Subcutaneous abdominal adipose tissue (tissue), 5 donors: ENCODE results near the gene OSBPL7.
A peak's percentile ranks its signal among the peaks of the same experiment; 100 is the strongest.

Source experiments
- H3K27ac ChIP-seq: one replicate; pipeline ENCODE4 v1.7.0; 2013; ENCODE audit warnings: low read depth, mild to moderate bottlenecking, inconsistent platforms, low read length, moderate library complexity
- H3K27me3 ChIP-seq, 5 donors: one replicate each; pipeline ENCODE4 v1.7.0; 2013; ENCODE audit warnings: low read length in 5 of 5, inconsistent platforms in 1 of 5; ENCODE audit not compliant: control insufficient read depth in 5 of 5, insufficient read depth in 4 of 5
- H3K36me3 ChIP-seq, 5 donors: one replicate each; pipeline ENCODE4 v1.7.0; 2013; ENCODE audit warnings: low read length in 5 of 5; ENCODE audit not compliant: control insufficient read depth in 5 of 5, insufficient read depth in 5 of 5
- H3K4me1 ChIP-seq, 5 donors: one replicate each; pipeline ENCODE4 v1.7.0; 2013; ENCODE audit warnings: low read length in 5 of 5, mild to moderate bottlenecking in 3 of 5, moderate library complexity in 1 of 5; ENCODE audit not compliant: control insufficient read depth in 5 of 5, insufficient read depth in 5 of 5
- H3K4me3 ChIP-seq, 5 donors: one replicate each; pipeline ENCODE4 v1.7.0; 2013; ENCODE audit warnings: low read length in 5 of 5, low read depth in 1 of 5
- H3K9ac ChIP-seq, 5 donors: one replicate each; pipeline ENCODE4 v1.7.0; 2013; ENCODE audit warnings: low read length in 5 of 5, mild to moderate bottlenecking in 4 of 5, moderate library complexity in 3 of 5
- H3K9me3 ChIP-seq, 5 donors: one replicate each; pipeline ENCODE4 v1.7.0; 2013; ENCODE audit warnings: low read length in 5 of 5; ENCODE audit not compliant: control insufficient read depth in 5 of 5
- donor health status: healthy.
- donor health status: healthy.
- donor health status: healthy.
- donor health status: healthy.
- donor health status: healthy.

OSBPL7 gene

GRCh38 chr17:47821424-47822391 is at the start of gene OSBPL7:
TSS of gene OSBPL7 (minus strand) at chr17:47821794. CDS start at chr17:47820278, 1,516 bp downstream.
- H3K27ac ChIP-seq: no peak within 1 kb of the TSS
- H3K9me3 ChIP-seq: no peaks in the 10 kb centered on the region
- H3K27me3 ChIP-seq: peaks cover 0 to 7% (median 0%) of the 10 kb centered on the region in 5 donors
- H3K4me3 ChIP-seq: peak within 1 kb of the TSS; percentile 63 to 82 (median 74)
- H3K36me3 ChIP-seq: peaks cover 0 to 60% (median 53%) of the 10 kb centered on the region in 5 donors
- H3K4me1 ChIP-seq: peaks cover 2 to 29% (median 22%) of the 10 kb centered on the region in 5 donors
- H3K9ac ChIP-seq: peak within 1 kb of the TSS in 4 of 5 donors; percentile 26 to 79 (median 74)

- Histone ChIP-seq H3K27me3 (peaks cover 30 to 61% (median 42%) of the 10 kb centered on the region in 5 donors), H3K4me3 (no peak overlapping the region), H3K4me1 (peaks cover 3 to 18% (median 11%) of the 10 kb centered on the region in 5 donors), H3K9ac (no peak overlapping the region), H3K9me3 (no peaks in the 10 kb centered on the region), H3K27ac (no peak overlapping the region), H3K36me3 (no peaks in the 10 kb centered on the region)
These were observed 49.5 kb upstream of the OSBPL7 start for GRCh38 chr17:47871048-47871447.

GRCh38 chr17:47870056-47870455 is 48.5 kb upstream of the OSBPL7 start:
- Histone ChIP-seq H3K9me3 (no peaks in the 10 kb centered on the region), H3K36me3 (no peaks in the 10 kb centered on the region), H3K4me3 (no peak overlapping the region), H3K27me3 (peaks cover 30 to 65% (median 43%) of the 10 kb centered on the region in 5 donors), H3K9ac (no peak overlapping the region), H3K27ac (no peak overlapping the region), H3K4me1 (peaks cover 0 to 8% (median 1%) of the 10 kb centered on the region in 5 donors)

- Histone ChIP-seq H3K4me1 (peaks cover 0 to 6% (median 0%) of the 10 kb centered on the region in 5 donors), H3K36me3 (no peaks in the 10 kb centered on the region), H3K27me3 (peaks cover 30 to 70% (median 48%) of the 10 kb centered on the region in 5 donors), H3K9ac (no peak overlapping the region), H3K4me3 (no peak overlapping the region), H3K9me3 (no peaks in the 10 kb centered on the region), H3K27ac (no peak overlapping the region)
These were observed 47.5 kb upstream of the OSBPL7 start for GRCh38 chr17:47869114-47869513.

- no peaks in the 10 kb centered on the region for H3K36me3 ChIP-seq
- H3K4me1 ChIP-seq: peaks cover 0 to 6% (median 0%) of the 10 kb centered on the region in 5 donors
- H3K9me3 ChIP-seq: no peaks in the 10 kb centered on the region
- no peak overlapping the region for H3K4me3 ChIP-seq
- H3K27me3 ChIP-seq: peaks cover 29 to 69% (median 48%) of the 10 kb centered on the region in 5 donors
- H3K9ac ChIP-seq: no peak overlapping the region
- H3K27ac ChIP-seq: no peak overlapping the region
These were observed 46.4 kb upstream of the OSBPL7 start for GRCh38 chr17:47867813-47868533.

- no peak overlapping the region for H3K4me3 ChIP-seq
- no peak overlapping the region for H3K27ac ChIP-seq
- no peak overlapping the region for H3K9ac ChIP-seq
- H3K27me3 ChIP-seq: peaks cover 22 to 61% (median 43%) of the 10 kb centered on the region in 5 donors
- no peaks in the 10 kb centered on the region for H3K9me3 ChIP-seq
- H3K36me3 ChIP-seq: no peaks in the 10 kb centered on the region
- H3K4me1 ChIP-seq: no peaks in the 10 kb centered on the region
These were observed 45.3 kb upstream of the OSBPL7 start for GRCh38 chr17:47866941-47867340.

- no peaks in the 10 kb centered on the region for H3K4me1 ChIP-seq
- peaks cover 11 to 45% (median 35%) of the 10 kb centered on the region in 5 donors for H3K27me3 ChIP-seq
- H3K9ac ChIP-seq: no peak overlapping the region
- H3K9me3 ChIP-seq: no peaks in the 10 kb centered on the region
- H3K36me3 ChIP-seq: no peaks in the 10 kb centered on the region
- H3K27ac ChIP-seq: no peak overlapping the region
- H3K4me3 ChIP-seq: no peak overlapping the region
These were observed 43.2 kb upstream of the OSBPL7 start for GRCh38 chr17:47864791-47865216.

- Histone ChIP-seq H3K27me3 (peaks cover 6 to 33% (median 27%) of the 10 kb centered on the region in 5 donors), H3K4me1 (no peaks in the 10 kb centered on the region), H3K27ac (no peak overlapping the region), H3K4me3 (no peak overlapping the region), H3K9ac (no peak overlapping the region), H3K9me3 (no peaks in the 10 kb centered on the region), H3K36me3 (no peaks in the 10 kb centered on the region)
These were observed 41.2 kb upstream of the OSBPL7 start for GRCh38 chr17:47862621-47863440.

- Histone ChIP-seq H3K9ac (no peak overlapping the region), H3K27ac (no peak overlapping the region), H3K4me1 (peaks cover 0 to 14% (median 2%) of the 10 kb centered on the region in 5 donors), H3K9me3 (no peaks in the 10 kb centered on the region), H3K4me3 (no peak overlapping the region), H3K27me3 (peaks cover 10 to 37% (median 13%) of the 10 kb centered on the region in 5 donors), H3K36me3 (no peaks in the 10 kb centered on the region)
These were observed 38.8 kb upstream of the OSBPL7 start for GRCh38 chr17:47860386-47860785.
